ENCODE data around the gene PAN2. TPM values are rescaled to one million over a fixed set of nuclear protein-coding genes. Genes with fewer than 3 reads are reported as not detected.
"Not testable (repeated sequence)": the region's sequence is repeated elsewhere in the genome, so short reads cannot be mapped to it uniquely, and the experiment has no call there.

Gene PAN2
- total RNA-seq, 3 donors from 2014 or later = 44.3 to 84.4 (median 54.1) TPM

GRCh38 chr12:56326126-56326525 is 7.7 kb downstream of the PAN2 start:
- DNase-seq (ENCODE audit: low spot score in 2 of 2) = no peak
- Histone ChIP-seq H3K4me3 (no peak overlapping the region), H3K9me3 (no peaks in the 10 kb centered on the region), H3K27ac (no peak overlapping the region), H3K4me1 (no peaks in the 10 kb centered on the region), H3K27me3 (no peaks in the 10 kb centered on the region), H3K36me3 (peaks cover 22% of the 10 kb centered on the region)
- TF ChIP-seq, protein P1, sequence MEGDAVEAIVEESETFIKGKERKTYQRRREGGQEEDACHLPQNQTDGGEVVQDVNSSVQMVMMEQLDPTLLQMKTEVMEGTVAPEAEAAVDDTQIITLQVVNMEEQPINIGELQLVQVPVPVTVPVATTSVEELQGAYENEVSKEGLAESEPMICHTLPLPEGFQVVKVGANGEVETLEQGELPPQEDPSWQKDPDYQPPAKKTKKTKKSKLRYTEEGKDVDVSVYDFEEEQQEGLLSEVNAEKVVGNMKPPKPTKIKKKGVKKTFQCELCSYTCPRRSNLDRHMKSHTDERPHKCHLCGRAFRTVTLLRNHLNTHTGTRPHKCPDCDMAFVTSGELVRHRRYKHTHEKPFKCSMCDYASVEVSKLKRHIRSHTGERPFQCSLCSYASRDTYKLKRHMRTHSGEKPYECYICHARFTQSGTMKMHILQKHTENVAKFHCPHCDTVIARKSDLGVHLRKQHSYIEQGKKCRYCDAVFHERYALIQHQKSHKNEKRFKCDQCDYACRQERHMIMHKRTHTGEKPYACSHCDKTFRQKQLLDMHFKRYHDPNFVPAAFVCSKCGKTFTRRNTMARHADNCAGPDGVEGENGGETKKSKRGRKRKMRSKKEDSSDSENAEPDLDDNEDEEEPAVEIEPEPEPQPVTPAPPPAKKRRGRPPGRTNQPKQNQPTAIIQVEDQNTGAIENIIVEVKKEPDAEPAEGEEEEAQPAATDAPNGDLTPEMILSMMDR (IDR thresholded peaks at IDR 0.05) = no peak
- no peak for TF ChIP-seq POLR2A (IDR thresholded peaks at IDR 0.05)
- no peak for TF ChIP-seq POLR2AphosphoS5 (IDR thresholded peaks at IDR 0.05)
- intact Hi-C loops (cut with DNase I; ENCODE audit: low total_unique reads) = no loop called here

GRCh38 chr12:56324206-56324605 is 9.6 kb downstream of the PAN2 start:
- Histone ChIP-seq H3K4me3 (no peak overlapping the region), H3K4me1 (no peaks in the 10 kb centered on the region), H3K36me3 (peaks cover 22% of the 10 kb centered on the region), H3K27ac (no peak overlapping the region), H3K27me3 (no peaks in the 10 kb centered on the region), H3K9me3 (no peaks in the 10 kb centered on the region)
- TF ChIP-seq POLR2AphosphoS5 (IDR thresholded peaks at IDR 0.05) (no peak), POLR2A (IDR thresholded peaks at IDR 0.05) (no peak)
- TF ChIP-seq, protein P1 (IDR thresholded peaks at IDR 0.05) = no peak
- DNase-seq (ENCODE audit: low spot score in 2 of 2) = no peak
- intact Hi-C loops (cut with DNase I; ENCODE audit: low total_unique reads) = no loop called here

DNA sequence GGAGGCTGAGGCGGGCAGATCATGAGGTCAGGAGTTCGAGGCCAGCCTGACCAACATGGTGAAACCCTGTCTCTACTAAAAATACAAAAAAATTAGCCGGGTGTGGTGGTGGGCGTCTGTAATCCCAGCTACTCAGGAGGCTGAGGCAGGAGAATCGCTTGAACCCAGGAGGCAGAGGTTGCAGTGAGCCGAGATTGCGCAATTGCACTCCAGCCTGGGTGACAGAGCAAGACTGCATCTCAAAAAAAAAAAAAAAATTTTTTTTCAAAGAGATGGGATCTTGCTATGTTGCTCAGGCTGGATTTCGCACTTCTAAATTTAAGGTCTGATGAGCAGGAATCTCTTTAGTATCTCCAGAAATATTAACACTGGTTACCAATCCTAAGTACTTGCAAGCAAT is 12.2 kb downstream of the PAN2 start:
- H3K4me1 ChIP-seq; intact Hi-C loops (cut with DNase I; ENCODE audit: low total_unique reads); H3K27ac ChIP-seq; DNase-seq (ENCODE audit: low spot score in 2 of 2); H3K4me3 ChIP-seq; H3K27me3 ChIP-seq; H3K9me3 ChIP-seq: not testable (repeated sequence)
- peaks cover 22% of the 10 kb centered on the region for H3K36me3 ChIP-seq

- Histone ChIP-seq H3K4me3 (no peak overlapping the region), H3K4me1 (no peaks in the 10 kb centered on the region), H3K27me3 (no peaks in the 10 kb centered on the region), H3K27ac (no peak overlapping the region), H3K9me3 (no peaks in the 10 kb centered on the region), H3K36me3 (peaks cover 22% of the 10 kb centered on the region)
- intact Hi-C loops (cut with DNase I; ENCODE audit: low total_unique reads) = no loop called here
- TF ChIP-seq POLR2AphosphoS5 (IDR thresholded peaks at IDR 0.05) (no peak), POLR2A (IDR thresholded peaks at IDR 0.05) (no peak)
- TF ChIP-seq, protein P1 (IDR thresholded peaks at IDR 0.05) = no peak
- no peak for DNase-seq (ENCODE audit: low spot score in 2 of 2)
These were observed 12.8 kb downstream of the PAN2 start for GRCh38 chr12:56321027-56321426.

DNA sequence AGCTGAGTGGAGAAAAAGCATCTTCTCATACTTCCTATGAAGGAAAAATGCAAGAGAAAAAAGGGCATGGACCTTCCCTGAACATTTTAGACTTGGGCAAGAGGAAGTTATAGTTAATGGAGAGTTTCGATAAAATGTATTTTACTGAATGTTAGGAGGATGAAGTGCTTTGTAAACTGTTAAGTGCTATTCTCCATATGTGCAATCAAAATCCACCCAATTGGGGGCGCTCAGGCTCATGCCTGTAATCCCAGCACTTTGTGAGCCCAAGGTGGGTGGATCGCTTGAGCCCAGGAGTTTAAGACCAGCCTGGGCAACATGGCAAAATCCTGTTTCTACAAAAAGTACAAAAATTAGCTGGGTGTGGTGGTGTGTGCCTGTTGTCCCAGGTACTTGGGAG is 16.1 kb downstream of the PAN2 start:
- TF ChIP-seq POLR2A (IDR thresholded peaks at IDR 0.05) (no peak), POLR2AphosphoS5 (IDR thresholded peaks at IDR 0.05) (no peak)
- TF ChIP-seq, protein P1 (IDR thresholded peaks at IDR 0.05) = no peak
- DNase-seq (ENCODE audit: low spot score in 2 of 2) = no peak
- intact Hi-C loops (cut with DNase I; ENCODE audit: low total_unique reads) = no loop called here
- Histone ChIP-seq H3K4me1 (peaks cover 5 to 7% of the 10 kb centered on the region in 2 donors), H3K9me3 (no peaks in the 10 kb centered on the region), H3K27me3 (no peaks in the 10 kb centered on the region), H3K27ac (no peak overlapping the region), H3K36me3 (peaks cover 3% of the 10 kb centered on the region), H3K4me3 (no peak overlapping the region)

All from breast epithelium (tissue), 4 donors.